T-helper 2 cell treated with Interferon-gamma antibody and Interleukin-4, amounts not matched to agents 100 ng/mL and 5 ng/mL, for 36 hours (primary cell): ENCODE results near the gene PDE3B. TPM values are rescaled to one million over a fixed set of nuclear protein-coding genes. Genes with fewer than 3 reads are reported as not detected.
"Not testable (repeated sequence)": the region's sequence is repeated elsewhere in the genome, so short reads cannot be mapped to it uniquely, and the experiment has no call there.

Experiments
- intact Hi-C: fragments of 100-400 bp; cut with micrococcal nuclease; formaldehyde crosslinking; loops from one replicate; pipeline ENCODE4 v1.15.1; 2023
- total RNA-seq: library from RNA; stranded (reverse); gene quantifications from 2 replicates; pipeline ENCODE4 v1.2.3, GENCODE V29; 2022

PDE3B gene
- total RNA-seq, 1 donor from 2014 or later = 103 TPM

DNA sequence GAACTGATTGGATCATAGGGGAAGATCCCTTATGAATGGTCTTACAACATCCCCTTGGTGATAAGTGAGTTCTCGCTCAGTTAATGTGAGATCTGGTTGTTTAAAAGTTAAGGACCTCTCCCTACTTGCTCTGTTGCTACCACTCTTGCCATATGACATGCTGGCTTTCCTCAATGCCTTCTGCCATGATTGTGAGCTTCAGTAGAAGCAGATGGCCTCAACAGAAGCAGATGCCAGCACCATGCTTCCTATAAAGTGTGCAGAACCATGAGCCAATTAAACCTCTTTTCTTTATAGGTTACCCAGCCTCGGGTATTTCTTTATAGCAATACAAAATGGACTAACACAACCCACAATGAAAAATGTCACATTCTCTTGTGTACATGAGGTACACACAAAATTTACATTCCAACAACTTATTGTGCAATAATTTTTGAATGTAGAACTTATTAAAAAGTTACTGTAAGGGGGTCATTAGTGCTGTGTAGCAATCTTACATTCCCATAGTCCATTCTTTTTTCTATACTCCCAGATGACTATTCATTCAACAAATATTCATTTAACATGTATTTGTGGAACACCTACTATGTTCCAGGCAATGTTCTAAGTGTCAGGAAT lies 238.1 kb downstream of the PDE3B start:
- intact Hi-C loops = no loop called here

DNA sequence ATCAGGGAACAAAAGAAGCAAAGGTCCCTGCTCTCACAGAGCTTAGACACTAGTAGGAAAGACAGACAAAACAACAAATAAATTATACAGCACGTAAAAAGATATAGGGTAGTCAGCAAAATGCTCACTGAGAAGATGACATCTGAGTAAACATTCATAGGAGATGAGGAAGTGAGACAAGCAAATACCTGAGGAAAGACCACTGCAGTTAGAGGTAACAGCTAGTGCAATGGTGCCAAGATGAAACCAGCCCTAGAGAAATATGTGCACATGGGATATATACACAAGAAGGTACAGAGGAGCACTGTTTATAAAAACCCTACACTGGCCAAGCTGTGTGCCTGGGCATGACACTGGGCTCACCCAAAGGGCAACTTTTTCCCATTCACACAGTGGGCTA lies 238.6 kb downstream of the PDE3B start:
- intact Hi-C loops = no loop called here

DNA sequence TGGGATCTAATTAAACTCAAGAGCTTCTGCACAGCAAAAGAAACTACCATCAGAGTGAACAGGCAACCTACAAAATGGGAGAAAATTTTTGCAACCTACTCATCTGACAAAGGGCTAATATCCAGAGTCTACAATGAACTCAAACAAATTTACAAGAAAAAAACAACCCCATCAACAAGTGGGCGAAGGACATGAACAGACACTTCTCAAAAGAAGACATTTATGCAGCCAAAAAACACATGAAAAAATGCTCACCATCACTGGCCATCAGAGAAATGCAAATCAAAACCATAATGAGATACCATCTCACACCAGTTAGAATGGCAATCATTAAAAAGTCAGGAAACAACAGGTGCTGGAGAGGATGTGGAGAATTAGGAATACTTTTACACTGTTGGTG lies 240.1 kb downstream of the PDE3B start:
- intact Hi-C loops = not testable (repeated sequence)

DNA sequence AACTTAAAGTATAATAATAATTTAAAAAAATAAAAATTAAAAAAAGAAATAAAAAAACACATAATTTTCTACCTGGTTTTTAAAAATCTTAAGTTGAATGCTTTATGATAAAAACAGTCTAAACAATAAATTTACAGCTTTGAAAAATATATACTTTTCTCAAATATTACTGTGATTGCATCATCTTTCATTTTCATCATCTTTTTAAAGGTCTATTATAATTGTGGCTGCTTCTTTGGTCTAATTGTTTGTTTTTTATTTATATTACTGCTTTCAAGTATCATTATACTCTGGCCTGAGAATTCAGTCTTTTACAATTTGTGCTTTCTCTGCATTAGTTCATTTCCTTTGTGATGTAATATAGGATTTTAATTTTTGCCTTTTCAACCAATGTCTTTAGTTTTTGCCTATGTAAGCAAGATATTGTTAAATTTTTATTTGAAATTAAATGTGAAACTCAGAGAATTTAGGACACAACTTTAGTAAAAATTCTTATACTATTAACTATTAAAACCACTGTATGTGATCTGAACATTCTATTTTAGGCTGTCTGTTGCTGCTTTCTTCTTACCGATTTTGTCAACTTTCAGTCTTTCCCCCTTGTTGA lies 241.2 kb downstream of the PDE3B start:
- intact Hi-C loops = no loop called here

DNA sequence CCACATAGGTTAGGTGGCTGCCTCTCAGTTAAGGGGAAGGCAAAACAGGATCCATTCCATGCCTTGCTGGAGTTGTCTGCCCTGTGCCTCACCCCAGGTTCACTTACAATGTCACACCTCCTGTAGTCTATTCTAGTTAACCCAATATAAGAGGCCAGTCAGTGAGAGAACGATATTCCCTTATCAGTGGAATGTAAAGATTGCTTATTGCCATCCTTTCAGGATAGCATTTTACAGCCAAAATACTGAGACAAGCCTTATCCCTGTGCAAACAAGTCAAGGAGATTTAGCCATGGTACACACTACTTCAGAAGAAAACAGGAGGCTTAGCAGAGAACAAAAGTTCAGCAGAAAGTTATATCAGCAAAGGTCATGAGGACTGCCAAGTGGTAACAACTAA lies 242.9 kb downstream of the PDE3B start:
- intact Hi-C loops = no loop called here

DNA sequence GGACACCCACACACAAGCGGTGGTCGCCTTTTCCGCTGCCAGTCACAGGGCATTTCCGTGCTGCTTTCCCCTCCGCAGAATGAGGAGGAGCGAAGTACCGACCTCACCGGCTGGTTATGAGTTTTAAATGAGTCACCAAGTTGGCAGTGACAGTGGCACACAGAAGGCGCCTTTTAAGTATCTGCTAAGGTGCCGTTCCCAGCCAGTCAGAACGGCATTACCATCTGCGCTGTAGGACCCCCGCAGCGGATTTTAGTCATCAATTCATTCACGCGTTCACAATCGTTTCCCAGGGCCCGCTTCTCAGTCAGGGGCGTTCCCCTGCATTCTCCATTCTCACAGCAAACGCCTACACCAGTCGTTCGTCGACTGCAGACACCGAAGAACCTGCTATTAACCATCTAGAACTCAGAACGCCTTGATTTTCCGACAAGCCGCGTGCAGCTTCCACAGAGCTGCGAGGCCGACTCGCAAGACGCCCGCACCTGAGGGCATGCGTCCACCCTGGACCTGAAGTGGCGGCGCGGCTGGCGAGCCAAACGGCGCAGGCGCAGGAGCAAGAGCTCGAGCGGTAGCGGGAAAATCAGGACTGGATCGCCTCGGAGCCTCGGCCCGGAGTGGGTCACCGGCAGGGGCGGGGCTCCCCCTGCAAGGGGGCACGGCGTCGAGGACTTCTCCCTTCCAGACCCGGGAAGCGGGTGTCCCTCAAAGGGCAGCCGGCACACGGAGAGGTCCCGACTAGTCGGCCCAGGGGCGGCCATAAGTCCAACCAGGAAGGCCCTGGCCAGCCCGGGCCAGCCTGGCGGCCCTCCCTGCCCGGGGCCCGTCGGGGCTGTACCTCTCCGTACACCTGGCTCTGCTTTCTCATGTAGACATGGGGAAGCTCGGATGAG lies 247.8 kb downstream of the PDE3B start:
- intact Hi-C loops = loop anchor here (1.0 to 5.0 kb wide), 8 partner anchors 13 to 1846 kb away; partner anchors contain the start of genes C11orf58, COPB1, PDE3B and PSMA1

DNA sequence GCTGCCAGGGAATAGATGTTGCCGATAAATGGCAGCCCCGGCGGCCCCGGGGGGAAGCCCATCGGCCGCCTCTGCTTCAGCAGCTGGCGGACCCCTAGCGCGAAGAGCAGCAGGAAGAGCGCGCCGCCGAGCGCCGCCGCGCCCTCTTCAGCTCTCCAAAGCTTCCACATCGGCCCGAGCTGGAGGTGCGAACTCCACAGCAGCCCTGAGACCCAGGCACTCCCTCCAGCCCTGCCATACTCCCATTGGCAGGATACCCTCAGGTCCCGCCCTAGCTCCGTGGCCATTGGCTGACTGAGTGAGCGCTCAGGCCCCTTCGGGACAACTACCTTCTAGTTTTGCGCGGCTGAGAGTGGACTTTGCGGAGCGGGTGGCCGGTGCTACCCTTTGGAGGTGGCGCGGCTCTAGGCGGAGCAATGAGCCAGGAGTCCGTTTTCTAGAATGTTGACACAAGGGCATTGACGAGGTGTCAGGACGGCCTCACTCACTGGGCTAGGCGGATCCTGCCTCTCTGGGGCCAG lies 248.5 kb downstream of the PDE3B start, which contains the start of gene CYP2R1:
TSS of gene CYP2R1 (minus strand) at position 196 of the 521 bp plus-strand sequence. CDS start at position 170, 26 bp downstream.
- intact Hi-C loops = loop anchor here (1.0 to 5.0 kb wide), 4 partner anchors 12 to 1845 kb away; partner anchors contain the start of genes C11orf58 and COPB1

DNA sequence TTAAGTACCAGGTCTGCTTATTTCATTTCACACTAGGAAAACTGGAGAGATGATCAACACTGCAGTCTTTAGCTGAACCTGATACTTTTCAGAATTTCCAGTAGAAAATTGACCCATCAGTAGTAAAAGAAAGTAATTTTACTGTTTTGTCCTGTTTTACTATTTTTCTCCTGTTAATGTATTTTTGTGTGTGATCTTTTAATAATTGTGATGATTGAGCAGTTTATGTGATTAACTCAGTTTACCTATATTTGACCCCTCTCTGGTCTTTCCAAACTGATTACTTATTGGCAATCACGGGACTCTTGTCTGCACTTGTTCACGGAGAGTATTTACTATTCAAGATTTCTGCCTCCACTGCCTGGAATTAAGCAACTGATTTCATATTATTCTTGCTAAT lies 249.0 kb downstream of the PDE3B start:
- intact Hi-C loops = loop anchor here (1.0 to 5.0 kb wide), 4 partner anchors 12 to 1845 kb away; partner anchors contain the start of genes C11orf58 and COPB1

DNA sequence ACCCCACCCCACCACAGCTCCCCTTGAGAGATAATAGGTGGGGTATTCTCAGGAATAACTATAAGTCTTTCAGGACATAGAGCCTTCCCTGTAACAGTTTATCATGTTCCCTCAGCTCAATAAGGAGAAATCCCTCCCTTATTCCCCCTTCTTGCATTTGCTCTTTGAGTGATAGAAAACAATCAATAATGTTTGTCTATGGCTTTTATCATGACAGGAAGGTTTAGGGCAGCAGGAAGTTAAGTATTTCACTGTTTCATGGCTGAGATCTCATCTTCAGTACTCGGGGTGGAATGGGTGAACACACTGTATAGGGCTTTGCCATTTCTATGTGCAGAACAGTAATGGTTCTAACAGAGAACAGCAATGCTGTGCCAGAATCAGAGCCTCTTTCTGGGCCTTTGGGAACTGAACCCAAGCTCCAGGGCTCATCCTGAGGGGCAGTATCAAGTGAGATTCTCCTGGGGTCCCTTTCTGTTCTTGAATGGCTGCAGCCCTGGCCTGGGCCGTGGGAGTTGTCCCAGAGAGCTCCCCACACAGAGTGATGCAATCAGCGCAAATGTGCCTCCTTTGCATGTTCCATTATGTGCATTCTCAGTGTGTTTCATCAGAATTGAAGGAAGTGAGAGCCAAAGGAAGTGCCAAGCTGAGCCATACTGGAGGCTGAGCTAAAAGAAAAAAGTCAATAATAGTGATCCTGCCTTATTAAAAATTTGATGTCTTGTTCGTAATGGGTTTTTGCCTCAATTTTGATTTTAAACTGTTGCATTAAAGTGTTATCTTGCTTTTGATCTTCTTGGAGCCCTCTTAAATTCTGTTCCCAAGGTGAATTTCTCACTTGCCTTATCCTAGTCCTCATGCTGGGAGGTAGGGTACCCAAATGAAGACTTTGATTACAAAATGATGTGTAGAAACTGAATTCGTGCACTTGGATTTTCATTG lies 251.3 kb downstream of the PDE3B start:
- intact Hi-C loops = loop anchor here (5.0 kb wide), 2 partner anchors 88 to 1842 kb away; partner anchors contain the start of gene C11orf58

DNA sequence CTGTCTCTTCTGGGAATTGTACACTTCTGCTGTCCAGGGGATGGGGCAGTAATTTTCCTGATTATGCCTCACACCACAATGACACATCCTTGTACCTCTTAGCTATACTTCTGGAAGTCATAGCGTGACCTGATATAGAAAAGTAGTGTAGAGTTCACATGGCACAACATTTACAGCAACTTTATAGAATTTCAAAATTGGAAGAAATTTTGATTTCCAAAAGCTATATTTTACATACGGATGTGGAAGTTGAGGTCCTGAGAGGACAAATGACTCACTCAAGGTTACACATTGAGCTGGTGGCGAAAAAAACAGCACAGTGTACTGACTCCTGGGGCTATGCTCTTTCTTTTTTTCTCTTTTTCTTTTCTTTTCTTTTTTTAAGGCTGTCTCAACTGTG lies 254.8 kb downstream of the PDE3B start:
- intact Hi-C loops = no loop called here

DNA sequence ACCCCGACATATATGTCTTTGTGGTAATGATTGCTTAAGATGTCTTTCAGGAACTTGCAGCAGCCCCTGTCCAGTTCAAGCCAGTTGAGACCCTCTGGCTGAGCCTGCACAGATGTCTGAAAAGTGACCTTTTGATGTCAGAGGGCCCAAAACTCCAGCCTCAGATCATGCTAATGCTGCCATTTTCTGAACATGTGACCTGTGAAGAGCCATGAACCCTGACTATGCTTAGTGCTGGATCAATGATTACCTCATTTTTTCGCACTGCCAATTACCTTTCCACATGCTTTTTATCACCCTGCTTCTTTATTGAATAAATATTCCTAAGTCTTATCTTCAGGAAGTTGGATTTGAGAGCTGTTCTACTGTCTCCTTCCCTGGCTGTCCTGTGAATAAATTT lies 255.3 kb downstream of the PDE3B start:
- intact Hi-C loops = no loop called here

DNA sequence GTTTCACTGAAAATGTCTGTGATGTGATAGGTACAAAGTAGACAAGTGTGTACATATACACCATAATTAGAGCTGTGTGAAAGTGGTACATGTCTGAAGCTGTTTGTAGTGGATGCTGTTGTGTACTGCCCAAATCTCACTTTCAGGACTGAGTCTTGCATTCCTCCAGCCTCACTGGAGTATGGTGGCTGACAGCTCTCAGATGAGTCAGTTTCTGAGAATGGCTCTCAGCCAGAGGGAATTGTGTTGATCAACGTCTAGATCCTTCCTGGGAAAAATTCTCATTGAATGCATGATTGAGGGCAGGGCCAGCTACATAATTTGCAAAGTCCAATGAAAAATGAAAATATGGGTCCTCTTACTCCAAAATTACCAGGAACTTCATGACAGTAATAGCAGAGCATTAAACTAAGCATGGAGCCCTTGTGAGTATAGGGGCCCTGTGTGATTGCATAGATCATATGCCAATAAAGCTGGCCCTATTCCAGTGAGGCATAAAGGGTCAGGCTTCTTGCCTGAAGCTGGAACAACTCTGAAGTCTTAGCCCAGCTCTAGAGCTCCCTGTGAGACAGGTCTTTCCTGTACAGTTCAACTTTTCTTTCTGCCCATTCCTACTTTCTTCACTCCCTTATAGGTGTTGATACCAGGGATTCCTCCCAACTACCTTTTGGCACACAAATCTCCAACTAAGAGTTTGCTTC lies 259.2 kb downstream of the PDE3B start:
- intact Hi-C loops = loop anchor here (10.0 kb wide), 1 partner anchor 1238 kb away; the partner anchor contains the start of gene FAR1

DNA sequence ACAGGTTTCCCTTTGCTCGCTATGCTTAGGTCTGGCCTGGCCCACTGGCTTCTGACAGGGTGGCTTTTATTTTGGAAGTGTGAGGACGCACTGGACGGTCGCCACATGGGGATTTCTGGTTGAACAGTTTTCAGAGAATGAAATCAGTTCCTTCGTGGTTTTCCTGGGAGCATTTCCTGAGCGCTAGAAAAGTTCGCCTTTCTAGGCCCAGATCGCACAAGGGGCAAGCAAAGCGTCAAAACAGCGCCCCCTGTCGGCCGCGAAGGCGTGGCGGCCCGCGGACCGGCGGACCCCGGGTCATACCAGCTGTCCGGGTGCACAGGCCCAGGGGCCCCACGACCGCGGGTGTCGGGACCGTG lies 261.1 kb downstream of the PDE3B start:
- intact Hi-C loops = loop anchor here (1.0 to 10.0 kb wide), 7 partner anchors 12 to 1442 kb away; partner anchors contain the start of genes BTBD10, COPB1, CYP2R1 and FAR1

DNA sequence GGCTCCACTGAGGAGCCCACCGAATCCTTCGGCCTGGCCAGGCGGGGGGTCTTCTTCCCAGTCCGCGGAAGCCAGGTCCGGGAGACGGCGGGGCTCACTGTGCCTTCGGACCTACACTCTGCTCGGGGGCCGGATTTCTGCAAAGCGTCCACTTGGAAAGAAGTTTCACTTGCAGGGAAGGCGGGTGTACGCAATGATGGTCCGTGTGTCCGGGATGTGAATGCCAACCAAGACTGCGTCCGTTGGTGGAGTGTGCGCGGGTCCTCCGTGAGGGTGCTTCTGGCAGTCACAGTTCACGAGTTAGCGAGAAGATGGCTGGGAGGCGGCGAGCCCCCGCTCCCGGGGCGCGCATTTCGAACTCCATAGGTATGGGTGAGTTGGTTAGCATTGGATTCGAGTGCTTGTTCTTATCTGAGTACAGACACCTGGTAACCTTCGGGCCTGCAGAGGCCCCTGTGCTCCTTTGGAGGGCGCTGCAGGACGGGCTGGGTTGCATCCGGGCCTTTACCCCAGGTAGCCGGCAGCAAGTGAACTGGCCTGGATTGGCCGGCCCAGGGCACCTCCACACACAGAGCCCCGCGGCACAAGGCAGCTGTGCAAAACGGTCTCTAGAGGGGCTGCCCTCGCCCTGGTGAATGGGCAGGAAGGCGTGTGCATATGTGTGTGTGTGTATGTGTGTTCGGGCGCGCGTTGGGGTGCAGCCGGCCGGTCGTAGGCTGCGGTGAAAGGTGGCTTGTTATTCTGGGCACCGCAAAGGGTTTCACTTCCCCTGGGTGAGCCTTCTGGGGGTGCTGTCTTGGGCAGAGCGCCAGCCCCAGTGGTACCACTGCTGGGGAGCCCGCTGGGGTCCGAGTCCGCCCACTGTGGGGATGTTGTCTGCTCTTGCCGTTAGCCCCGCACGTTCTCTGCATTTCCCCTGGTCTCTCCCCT lies 261.8 kb downstream of the PDE3B start:
- intact Hi-C loops = loop anchor here (1.0 to 10.0 kb wide), 7 partner anchors 260 to 1443 kb away; partner anchors contain the start of genes BTBD10, COPB1, FAR1 and PSMA1

DNA sequence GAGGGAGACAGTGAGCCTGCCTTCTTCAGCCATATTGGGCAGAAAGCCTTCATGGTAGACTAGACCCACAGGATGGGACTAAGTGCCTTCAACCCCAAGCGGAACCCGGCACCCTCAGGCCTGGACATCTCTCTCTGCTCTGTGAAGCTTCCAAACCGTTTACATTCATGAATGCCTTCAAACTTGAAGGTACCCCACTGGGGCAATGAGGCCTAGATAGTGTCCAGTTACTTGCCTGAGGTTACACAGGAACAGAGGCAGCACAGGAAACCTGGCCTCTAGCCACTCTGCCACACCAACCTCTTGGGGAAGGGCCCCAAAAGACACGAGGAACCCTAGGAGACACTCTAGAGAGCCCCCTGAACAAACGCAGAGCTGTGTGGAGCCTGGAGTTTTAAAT lies 263.0 kb downstream of the PDE3B start:
- intact Hi-C loops = loop anchor here (2.0 to 10.0 kb wide), 3 partner anchors 1134 to 1444 kb away; partner anchors contain the start of genes BTBD10 and FAR1

DNA sequence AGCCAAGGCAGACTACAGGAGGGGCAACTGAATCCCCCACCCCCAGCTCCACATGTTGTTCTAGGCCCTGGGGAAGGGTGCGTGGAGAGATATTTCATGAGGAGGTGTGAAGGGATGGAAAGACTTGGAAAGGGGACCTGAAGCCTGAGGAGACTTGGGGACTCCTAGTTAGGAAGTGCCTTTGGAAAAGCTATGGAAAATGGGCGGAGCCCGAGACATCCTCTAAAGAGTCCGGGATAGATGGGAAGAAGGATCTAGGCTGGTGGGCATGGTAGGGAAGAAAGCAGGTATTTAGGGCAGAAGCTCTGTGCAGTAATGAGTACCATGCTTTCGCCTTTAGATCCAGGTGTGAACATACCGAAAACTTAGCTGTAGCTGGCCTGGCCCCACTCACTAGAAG lies 263.4 kb downstream of the PDE3B start:
- intact Hi-C loops = loop anchor here (1.0 to 10.0 kb wide), 4 partner anchors 117 to 1445 kb away; partner anchors contain the start of genes BTBD10 and FAR1

DNA sequence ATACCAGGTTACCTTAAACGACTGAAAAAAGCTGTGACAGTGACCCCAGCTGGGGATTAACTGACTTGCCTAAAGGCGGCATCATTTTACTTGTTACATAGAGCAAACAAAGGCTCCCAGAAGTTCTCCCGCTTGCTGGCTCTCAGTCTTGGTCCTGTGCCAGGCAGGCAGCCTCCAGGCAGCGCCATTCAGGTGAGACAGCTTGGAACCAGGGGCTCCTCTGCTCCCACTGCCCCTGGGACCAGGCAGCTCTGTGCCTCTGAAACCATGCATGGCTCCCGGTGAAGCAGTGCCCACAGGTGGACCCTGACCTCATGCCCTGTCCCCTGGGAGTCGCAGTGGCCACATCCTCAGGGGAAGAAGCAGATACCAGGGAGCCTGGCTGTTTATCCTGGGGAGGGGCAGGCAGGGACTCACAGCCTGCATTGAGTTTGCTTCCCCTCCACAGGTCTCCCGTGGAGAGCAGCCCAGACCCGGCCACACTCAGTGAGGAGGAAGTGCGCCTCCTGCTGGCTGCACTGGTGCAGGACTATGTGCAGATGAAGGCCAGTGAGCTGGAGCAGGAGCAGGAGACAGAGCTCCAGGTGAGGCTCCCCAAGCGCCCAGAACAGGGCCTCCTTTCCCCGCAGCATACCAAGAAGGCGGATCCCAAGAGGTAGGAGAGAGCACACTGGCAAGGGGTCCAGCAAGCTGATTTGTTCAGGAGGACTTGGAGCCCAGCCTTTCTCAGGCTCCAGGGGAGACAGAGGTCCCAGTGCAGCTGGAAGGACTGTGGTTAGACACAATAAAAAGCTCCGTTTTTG lies 264.0 kb downstream of the PDE3B start:
- intact Hi-C loops = loop anchor here (1.0 to 10.0 kb wide), 9 partner anchors 66 to 1445 kb away; partner anchors contain the start of genes BTBD10 and FAR1
